ENCODE measurements around the gene MGAT5B. TPM values are rescaled to one million over a fixed set of nuclear protein-coding genes. Genes with fewer than 3 reads are reported as not detected.

MGAT5B gene
- total and polyA plus RNA-seq, 9 of the 15 experiments (the other 6 are each of a cell fraction or from before 2014, with no cell fraction given): 0.09 to 0.43 (median 0.18) TPM; not detected in 4

DNA sequence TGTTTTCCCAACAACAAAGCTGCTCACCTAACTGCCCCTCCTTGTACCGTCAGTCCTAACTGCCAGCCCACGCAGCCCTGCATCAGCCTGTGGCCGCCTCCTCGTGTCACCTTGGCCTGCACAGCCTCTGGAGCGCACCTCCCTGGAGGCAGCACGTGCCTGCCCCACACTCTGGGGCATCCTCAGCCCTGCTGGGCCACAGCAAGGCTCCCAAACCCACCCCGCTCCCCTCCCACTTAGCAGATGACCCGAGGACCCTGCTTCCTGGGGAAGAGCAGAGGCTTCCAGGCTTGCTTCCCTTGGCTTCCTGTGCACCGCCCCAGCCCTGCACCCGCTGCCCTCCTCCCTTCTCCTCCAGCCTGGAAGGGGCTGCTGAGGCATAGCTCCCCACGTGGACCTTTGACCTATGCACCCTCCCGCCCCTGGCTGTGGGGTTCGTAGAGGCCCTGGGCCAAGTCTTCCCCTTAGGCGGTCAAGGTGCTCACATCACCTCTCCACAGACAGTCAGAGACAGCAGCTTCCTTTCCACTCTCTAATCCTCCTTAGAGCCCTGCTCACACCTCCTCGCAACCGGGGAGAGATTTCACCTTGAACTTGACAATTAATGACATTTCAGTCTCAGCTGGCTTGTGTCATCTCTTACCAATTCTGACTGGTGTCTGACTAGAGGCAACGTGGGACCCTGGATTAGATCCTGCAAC, 115.0 kb downstream of the MGAT5B start:
- Histone ChIP-seq H3K27ac (ENCODE audit: extremely low read depth, low read depth, low read length) (no peak overlapping the region), H4K20me1 (replicated peaks; ENCODE audit: control insufficient read depth, insufficient read depth, low read length) (no peaks in the 10 kb centered on the region; the same call in 1 of the 2 replicates), H2AFZ (ENCODE audit: low read depth, low read length) (no peak overlapping the region), H3K27me3 (ENCODE audit: control insufficient read depth in 2 of 2, insufficient read depth in 2 of 2, low read length in 2 of 2) (peaks cover 4 to 38% of the 10 kb centered on the region in 2 experiments), H3K4me1 (replicated peaks in 1 of 2; ENCODE audit: control insufficient read depth in 2 of 2, insufficient read depth in 2 of 2, low read length in 2 of 2) (0 out of 5 replicates have a peak, but pooled peaks cover 0 to 3% of the 10 kb centered on the region in 2 experiments), H3K36me3 (ENCODE audit: control insufficient read depth, insufficient read depth, low read length) (no peaks in the 10 kb centered on the region), H3K4me2 (ENCODE audit: insufficient read depth, low read length) (no peak overlapping the region), H3K9ac (ENCODE audit: insufficient read depth in 1 of 2, low read depth in 2 of 2, low read length in 2 of 2) (no peak overlapping the region), H3K79me2 (ENCODE audit: control insufficient read depth, insufficient read depth, low read length) (no peaks in the 10 kb centered on the region), H3K9me1 (ENCODE audit: control insufficient read depth, insufficient read depth, low read length) (no peaks in the 10 kb centered on the region), H3K9me3 (replicated peaks; ENCODE audit: control insufficient read depth, insufficient read depth, low read depth, low read length) (no peaks in the 10 kb centered on the region), H3K4me3 (no peak overlapping the region)
- intact Hi-C loops (cut with micrococcal nuclease): no loop called here
- BruUV-seq (replicated peaks): no TSS peak
- no peak for DNase-seq (ENCODE audit: extremely low read depth in 1 of 4, low spot score in 3 of 4)
- ATAC-seq: no peak
- CTCF ChIA-PET (ENCODE audit: low intra/inter-chr PET ratio): no interaction called here
- TF ChIP-seq ZNF197 (CRISPR knock-in tag; IDR thresholded peaks at IDR 0.05; ENCODE audit: low read depth): no peak
- TF ChIP-seq ADNP (tag; IDR thresholded peaks at IDR 0.05): no peak
- TF ChIP-seq BMI1 (IDR thresholded peaks at IDR 0.05; ENCODE audit: low read length): no peak
- no peak for TF ChIP-seq NR2C1 (IDR thresholded peaks at IDR 0.05)
- no peak for TF ChIP-seq NR2C1 (tag; IDR thresholded peaks at IDR 0.05)
- no peak for TF ChIP-seq XRCC5 (IDR thresholded peaks at IDR 0.05; ENCODE audit: low read depth, low read length)
- TF ChIP-seq, protein P1, sequence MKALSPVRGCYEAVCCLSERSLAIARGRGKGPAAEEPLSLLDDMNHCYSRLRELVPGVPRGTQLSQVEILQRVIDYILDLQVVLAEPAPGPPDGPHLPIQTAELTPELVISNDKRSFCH (CRISPR knock-in tag; IDR thresholded peaks at IDR 0.05): no peak
- TF ChIP-seq, protein P1 (tag; IDR thresholded peaks at IDR 0.05): no peak
- no peak for TF ChIP-seq RFX1 (IDR thresholded peaks at IDR 0.05)
- TF ChIP-seq ZNF184 (CRISPR knock-in tag; IDR thresholded peaks at IDR 0.05): no peak
- TF ChIP-seq POLR3G (IDR thresholded peaks at IDR 0.05; ENCODE audit: extremely low read depth, insufficient read length, insufficient replicate concordance): no peak
- POLR2A ChIA-PET: interaction anchor here (0.7 kb wide), 1 partner anchor 282 kb away, joined by 3 read pairs; no protein-coding TSS in a partner anchor
- WGBS (ENCODE audit: insufficient coverage, low coverage, missing lambda C conversion rate): 2% methylated on average over 16 of the region's 17 CpGs
- in situ Hi-C loops (cut with MboI): no loop called here
- no peak for FAIRE-seq
